HG03108 (cell line): ENCODE measurements around the gene ZNF473.
"Not testable (repeated sequence)": the region's sequence is repeated elsewhere in the genome, so short reads cannot be mapped to it uniquely, and the experiment has no call there.

Experiments
- ATAC-seq: cut with Tn5 transposase; IDR thresholded peaks from one replicate; pipeline ENCODE4 v1.9.1; 2021; ENCODE audit warnings: moderate library complexity; ENCODE audit not compliant: unreplicated experiment

ZNF473 gene

DNA sequence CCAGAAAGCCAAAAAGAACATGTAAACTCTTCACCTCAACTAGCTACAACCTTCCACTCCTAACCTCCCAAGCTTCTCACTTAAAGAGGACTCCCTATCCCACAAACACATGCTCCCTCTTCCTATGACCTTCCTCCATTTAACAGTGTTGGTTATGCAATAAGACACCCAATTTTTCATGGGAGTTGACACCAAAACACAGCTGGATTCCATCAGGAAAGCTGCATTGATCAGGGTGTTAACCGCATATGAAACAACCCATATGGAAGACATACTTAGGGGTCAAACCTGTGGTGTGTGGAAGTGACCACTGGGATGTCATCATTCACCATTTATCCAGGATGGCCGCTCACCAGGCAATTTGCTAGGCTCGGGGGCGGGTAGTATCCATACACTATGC is 21.9 kb downstream of the ZNF473 start:
- no peak for ATAC-seq

DNA sequence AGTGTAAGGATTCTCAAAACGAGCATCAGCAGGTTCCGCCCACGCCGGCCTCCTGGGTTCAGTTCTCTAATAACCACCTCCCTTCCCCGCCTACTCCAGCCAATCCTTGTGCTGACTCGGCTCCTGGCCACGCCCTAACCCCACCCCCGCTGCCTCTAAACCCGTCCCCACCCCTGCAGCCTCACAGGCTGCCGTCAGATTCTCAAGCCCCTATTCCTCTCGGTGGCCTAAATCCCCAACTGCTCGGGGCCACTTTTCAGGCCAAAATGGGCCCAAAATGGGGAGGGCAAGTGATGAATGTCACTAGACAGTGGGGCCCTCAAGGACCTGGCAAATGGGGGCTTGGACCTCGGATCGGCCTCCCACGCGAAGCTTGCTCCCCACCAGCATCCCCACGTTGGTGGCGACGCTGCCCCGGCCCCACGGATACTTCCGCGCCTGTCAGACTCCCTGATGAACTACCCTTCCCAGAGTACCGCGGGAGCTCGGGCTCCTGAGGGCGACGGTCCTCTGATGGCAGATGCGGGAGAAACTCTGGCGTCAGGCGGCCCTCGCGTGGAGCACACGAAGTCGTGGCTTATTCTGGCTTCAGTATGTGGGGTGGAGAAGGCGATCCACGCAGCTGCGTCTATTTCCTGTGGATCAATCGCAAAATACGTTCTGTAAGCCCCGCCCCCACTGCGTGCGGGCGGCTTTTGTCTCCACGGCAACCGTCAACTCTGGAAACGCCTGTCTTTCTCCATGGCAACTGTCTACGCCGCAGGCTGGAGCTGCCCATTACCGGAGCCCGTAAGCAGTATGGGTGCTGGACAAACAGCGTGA is 24.8 kb downstream of the ZNF473 start:
- no peak for ATAC-seq

DNA sequence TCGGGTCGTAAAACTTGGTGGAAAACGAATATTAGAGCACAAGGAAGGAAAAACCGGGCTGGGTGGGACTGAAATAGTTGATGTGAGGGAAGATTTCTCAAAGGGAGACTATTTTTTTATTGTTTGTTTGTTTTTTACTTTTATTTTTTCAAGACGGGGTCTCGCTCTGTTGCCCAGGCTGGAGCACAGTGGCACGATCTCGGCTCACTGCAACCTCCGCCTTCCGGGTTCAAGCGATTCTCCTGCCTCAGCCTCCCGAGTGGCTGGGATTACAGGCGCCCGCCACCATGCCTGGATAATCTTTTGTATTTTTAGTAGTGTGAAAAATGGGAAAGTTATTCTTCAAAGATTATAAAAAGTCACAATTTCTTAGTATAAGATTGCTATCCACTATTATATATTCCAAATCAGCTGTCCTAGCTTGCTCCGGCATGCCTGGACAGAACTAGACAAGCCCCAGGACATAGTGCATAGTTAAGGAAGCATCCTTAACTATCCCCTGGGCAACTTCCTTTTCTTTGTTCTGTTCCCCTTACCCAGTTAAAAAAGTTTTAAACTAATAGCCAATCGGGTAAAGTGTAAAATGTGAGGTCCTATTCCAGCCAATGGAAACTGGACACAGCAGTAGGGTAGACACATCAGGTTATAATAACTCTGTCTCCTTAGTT is 25.6 kb downstream of the ZNF473 start:
- not testable (repeated sequence) for ATAC-seq

DNA sequence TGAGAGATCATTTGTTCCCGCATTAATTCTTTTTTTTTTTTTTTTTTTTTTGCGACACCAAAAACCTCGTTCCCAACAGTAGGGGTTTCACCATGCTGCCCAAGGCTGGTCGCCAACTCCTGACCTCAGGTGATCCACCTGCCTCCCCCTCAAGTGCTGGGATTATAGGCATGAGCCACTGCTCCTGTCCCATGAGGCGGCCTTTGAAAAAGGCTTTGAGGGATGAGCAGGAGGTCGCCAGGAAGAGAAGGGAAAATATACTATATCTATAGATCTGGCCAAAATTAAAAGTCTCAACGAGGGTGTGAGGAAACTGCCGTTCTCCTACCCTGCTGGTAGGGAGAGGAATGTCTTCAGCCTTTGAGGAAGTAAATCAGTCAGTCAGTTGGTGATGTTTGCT is 26.2 kb downstream of the ZNF473 start:
- no peak for ATAC-seq

DNA sequence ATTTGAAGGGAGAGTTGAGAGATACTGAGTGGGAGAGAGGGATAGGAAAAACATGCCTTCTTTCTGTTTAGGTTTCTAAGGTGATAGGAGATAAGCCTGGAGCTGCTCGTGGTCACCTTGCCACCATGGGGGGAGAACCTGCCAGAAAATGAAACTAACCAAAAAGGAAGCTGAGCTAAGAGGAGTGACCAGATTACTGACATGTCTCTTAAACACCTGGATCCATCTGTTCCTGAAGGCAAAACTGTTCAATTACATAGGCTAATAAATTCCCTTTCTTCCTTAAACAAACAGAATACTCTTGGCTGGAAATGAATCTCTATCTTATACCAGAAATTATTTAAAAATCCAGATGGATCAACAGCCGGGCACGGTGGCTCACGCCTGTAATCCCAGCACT is 27.3 kb downstream of the ZNF473 start:
- ATAC-seq = no peak

DNA sequence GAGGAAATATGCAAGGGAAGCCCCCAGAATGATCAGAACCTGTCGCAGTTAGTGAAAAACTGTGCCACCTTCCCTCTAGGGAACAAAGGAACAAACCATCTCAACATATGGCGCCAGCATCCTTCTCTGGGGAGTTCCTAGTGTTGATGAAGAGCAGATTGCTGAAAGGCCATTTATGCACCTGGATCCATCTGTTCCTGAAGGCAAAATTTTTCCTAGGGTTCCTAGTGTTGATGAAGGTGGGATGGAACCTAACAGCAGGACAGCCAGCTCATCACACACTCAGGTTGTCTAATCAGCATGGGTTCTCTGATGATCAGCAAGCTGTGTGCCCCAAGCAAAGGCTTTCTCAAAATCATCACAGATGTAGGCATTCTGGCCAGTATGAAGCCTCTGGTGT is 32.6 kb downstream of the ZNF473 start:
- ATAC-seq = no peak

DNA sequence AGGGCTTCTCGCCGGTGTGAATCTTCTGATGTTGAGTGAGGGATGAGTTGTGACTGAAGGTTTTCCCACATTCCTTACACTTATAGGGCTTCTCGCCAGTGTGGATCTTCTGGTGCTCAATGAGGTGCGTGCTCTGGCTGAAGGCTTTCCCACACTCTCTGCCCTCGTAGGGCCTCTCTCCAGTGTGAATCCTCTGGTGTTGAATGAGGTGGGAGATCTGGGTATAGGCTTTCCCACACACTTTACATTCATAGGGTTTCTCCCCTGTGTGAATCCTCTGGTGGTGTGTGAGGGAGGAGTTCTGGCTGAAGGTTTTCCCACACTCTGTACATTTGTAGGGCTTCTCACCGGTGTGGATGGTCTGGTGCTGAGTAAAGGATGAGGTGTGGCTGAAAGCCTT is 33.2 kb downstream of the ZNF473 start:
- no peak for ATAC-seq

DNA sequence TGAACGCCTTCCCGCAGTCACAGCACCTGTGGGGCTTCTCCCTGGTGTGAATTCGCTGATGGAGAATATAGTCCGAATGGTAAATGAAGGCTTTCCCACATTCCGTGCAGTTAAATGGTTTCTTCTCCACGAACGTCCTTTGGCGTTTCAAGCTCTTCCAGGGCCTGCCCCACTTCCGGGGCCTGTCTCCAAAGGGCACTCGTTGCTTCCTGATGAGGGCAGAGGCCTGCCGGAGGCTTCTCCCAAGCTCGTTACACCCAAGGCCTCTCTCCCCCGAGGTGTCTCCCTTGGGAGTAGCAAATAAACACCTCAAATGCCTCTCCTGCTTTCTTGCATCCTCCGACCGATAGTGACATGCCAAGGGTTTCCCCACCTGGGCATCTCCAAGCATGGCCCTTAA is 34.3 kb downstream of the ZNF473 start:
- no peak for ATAC-seq

DNA sequence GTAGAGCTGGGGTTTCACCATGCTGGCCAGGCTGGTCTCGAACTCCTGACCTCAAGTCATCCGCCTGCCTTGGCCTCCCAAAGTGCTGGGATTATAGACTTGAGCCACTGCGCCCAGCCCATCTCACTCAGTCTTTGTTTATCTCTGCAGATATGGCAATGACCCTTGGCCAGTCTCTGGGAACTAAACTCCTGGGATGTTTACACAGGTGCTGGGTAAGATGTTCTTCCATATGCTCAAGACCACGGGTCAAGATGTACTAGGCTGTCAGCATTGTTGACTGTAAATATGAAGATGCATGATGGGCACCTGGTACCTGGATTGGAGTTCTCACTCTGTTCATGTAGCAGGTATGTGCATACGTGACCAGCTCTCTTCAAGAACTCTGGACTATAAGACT is 35.8 kb downstream of the ZNF473 start:
- no peak for ATAC-seq

DNA sequence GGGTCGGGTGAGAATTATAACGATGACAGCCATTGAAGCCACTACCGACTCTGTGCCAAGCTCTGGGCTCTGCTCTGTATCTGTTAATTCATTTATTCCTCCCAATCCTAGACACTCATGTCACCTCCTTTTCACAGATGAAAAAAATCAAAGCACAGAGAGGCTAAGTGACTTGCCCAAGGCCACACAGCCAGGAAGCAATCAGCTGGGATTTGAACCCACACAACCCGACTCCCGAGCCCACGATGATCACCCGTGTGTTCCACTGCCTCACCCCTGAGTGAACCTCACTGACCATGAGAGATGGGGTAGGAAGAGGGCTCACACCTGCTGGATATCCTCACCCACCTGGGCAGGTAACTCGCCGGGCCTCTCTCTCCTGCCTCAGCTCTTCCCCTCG is 40.1 kb downstream of the ZNF473 start:
- ATAC-seq = no peak

DNA sequence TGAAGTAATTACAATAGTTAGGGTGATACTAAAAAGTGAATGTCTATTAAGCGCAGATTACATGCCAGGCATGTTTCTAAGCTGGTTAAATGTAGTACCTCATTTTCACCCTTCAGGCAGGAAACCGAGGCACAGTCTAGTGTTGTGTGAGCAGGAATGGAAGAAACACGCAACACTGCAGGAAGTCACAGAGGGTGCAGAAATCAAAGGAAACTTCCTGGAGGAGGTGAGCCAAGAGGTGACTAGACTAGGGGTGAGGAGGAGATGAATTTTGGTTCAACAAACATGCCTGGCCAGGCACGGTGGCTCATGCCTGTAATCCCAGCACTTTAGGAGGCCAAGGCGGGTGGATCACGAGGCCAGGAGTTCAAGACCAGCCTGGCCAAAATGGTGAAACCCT is 41.8 kb downstream of the ZNF473 start:
- no peak for ATAC-seq

DNA sequence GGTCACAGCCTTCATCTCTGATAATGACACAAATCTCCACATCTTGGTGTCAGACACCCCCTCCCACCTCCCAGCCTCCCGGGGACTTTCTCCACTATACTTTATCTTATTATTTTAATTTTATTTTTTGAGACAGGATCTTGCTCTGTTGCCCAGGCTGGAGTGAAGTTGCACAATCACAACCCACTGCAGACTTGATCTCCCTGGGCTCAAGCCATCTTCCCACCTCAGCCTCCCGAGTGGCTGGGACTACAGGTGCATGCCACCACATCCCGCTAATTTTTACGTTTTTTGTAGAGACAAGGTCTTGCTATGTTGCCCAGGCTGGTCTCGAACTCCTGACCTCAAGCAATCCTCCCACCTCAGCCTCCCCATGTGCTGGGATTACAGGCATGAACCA is 42.6 kb downstream of the ZNF473 start:
- not testable (repeated sequence) for ATAC-seq

DNA sequence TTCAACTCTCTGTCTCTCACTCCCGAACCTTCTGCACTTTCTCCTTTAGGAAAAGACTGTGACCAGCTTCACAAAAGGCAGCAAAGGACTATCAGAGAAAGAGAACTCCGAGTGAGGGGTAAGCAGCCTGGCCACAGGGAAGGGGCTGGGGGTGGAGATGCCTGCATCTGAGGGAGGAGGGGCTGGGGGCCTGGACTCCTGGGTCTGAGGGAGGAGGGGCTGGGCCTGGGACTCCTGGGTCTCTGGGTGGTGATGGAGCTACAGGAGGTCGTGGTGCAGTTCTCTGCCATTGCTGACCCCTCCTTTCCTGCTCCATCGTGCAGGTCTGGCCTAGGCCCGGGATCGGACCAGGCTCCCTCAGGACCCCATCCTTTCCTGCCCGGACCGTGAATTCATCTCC is 49.3 kb downstream of the ZNF473 start:
- ATAC-seq = not testable (repeated sequence)

DNA sequence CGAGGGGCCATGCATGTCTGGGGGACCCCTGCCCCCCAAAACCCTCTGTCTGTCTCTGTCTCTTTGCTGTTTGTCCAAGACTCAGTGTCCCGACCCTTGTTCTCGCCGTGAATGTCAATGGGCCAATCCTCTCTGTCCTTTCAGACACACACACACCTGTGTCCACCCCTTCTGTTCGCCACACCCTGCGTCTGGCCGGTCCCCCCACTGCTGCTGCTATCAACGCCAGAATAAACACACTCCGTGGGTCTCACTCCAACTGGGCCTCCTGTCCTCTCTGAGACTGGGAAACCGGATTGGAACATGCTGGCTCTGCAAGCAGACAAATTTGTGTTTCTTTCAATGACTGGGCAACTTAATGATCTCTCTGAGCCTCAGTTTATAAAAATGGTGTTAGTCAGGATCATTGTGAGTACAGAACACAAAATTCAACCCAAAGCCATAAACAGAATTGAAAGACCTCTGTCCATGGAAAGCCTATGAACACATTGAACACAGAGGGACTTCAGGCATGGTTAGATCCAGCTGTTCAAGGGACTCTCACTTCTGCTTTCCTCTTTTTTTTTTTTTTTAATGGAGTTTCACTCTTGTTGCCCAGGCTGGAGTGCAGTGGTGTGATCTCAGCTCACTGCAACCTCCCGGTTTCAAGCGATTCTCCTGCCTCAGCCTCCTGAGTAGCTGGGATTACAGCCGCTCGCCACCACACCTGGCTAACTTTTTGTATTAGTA is 50.0 kb downstream of the ZNF473 start:
- not testable (repeated sequence) for ATAC-seq

DNA sequence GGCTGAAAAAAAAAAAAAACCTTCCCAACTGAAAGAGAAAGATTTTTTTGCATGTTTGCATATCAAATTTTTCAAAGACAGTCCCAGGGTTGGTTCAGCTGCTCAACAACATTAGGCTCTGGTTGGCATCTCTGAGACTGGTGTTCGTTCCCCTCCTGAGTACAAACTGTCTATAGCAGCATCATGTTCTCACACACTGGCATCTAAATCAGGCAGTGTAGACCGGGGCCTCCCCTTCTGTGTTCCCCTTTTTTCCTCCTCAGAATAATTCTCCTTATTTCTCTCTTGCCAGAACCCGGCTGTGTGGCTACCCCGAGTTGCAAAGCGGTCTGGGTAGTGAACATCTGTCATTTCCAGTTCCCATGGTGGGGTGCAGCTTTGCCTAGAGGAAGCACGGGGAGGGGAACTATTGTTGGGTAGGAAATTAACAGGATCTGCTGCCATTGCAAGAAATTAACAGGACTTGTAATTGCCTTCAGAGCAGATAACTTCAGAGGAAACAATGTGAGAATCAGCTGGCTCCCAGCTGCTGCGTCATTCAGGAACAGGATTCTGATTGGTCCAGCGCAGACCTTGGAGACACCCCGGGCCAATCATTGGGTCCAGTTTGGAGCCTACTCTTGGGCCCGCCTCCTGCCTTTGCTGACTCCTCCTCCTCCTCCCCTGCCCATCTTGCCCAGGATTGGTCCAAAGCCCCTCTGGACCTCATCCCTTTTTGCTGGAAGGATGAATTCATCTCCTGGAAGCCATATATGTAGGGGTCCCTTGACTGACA is 51.0 kb downstream of the ZNF473 start:
- not testable (repeated sequence) for ATAC-seq

DNA sequence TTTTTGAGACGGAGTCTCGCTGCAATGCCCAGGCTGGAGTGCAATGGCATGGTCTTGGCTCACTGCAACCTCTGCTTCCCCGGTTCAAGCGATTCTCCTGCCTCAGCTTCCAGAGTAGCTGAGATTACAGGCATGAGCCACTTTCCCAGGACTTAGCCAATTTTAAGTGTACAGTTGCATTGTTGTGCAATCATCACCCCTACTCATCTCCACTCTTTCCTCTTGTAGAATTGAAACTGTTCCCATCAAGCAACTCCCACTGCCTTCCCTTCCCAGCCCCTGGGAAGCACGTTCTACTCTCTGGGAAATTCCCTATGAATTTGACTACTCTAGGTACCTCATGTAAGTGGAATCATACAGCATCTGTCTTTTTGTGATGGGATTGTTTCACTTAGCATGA is 53.2 kb downstream of the ZNF473 start:
- not testable (repeated sequence) for ATAC-seq

DNA sequence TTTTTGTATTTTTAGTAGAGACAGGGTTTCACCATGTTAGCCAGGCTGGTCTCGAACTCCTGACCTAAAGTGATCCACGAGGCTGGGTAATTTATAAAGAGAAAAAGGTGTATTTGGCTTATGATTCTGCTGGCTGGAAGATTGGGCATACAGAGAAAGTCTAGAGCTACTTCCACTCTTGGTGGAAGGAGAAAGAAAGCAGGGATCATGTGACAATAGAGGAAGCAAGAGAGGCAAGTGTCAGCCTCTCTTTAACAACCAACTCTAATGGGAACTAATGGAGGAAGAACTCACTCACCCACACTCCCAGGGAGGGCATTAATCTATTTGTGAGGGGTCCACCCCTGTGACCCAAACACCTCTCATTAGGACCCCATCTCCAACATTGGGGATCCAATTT is 58.6 kb downstream of the ZNF473 start:
- not testable (repeated sequence) for ATAC-seq

DNA sequence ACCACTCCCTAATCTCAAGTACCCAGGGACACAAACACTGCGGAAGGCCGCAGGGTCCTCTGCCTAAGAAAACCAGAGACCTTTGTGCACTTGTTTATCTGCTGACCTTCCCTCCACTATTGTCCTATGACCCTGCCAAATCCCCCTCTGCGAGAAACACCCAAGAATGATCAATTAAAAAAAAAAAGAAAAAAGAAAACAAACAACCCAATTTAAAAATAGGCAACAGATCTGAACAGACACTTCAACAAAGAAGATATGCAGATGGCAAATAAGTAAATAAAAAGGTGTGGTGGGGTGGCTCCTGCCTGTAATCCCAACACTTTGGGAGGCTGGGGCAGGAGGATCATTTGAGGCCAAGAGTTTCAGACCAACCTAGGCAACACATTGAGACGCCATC is 61.3 kb downstream of the ZNF473 start:
- ATAC-seq = not testable (repeated sequence)

DNA sequence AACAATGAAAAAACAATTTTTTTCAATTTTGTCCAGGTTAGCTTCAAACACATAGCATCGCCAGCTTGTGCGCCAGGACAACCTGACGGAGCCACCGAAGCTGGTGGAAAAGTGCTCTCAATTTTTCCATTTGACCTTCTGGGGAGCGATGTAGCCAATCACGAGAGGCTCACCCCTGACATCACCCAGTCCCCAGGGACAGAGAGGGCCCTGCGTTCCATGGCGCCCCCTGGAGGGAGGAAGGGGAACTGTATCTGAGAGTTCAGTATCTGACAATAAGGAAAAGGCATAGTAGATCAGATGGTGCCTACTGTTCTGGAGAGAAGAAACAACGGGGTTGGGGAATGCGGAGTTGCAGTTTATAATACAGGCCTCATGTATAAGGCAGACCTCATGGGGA is 64.9 kb downstream of the ZNF473 start:
- ATAC-seq = not testable (repeated sequence)

DNA sequence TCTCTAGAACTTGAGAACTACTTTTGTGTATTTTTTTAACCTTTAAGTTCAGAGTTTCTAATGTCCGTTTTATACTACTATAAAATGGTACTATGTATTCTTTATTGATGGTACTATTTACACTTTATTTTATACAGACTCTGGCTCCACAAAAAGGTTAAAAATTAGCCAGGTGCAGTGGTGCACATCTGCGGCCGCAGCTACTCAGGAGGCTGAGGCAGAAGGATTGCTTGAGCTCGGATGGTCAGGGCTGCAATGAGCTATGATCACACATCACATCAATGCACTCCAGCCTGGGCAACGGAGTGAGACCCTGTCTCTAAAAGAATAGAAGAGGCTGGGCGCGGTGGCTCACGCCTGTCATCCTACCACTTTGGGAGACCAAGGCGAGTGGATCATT is 66.0 kb downstream of the ZNF473 start:
- ATAC-seq = not testable (repeated sequence)

DNA sequence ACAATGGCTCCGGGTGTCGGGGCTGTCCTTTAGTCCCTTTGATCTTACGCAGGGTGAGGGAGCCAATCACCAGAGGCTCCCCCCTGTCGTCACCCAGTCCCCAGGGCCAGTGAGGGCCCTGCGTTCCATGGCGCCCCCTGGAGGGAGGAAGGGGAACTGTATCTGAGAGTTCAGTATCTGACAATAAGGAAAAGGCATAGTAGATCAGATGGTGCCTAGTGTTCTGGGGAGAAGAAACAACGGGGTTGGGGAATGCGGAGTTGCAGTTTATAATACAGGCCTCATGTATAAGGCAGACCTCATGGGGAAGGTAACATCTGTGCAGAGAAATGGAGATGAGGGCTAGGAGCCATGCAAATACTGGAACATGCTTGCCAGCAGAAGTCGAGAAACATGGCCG is 66.8 kb downstream of the ZNF473 start:
- not testable (repeated sequence) for ATAC-seq
